Left renal cortex interstitium (tissue), 4 donors: ENCODE results near the gene CEP76. TPM values are rescaled to one million over a fixed set of nuclear protein-coding genes. Genes with fewer than 3 reads are reported as not detected.
"Not testable (repeated sequence)": the region's sequence is repeated elsewhere in the genome, so short reads cannot be mapped to it uniquely, and the experiment has no call there.

ENCODE experiments used
- DNase-seq, 4 donors: peaks; one replicate each; pipeline ENCODE4 v3.0.0-alpha.2; 2013; ENCODE audit warnings: low read depth in 4 of 4, low spot score in 2 of 4, missing footprints in 1 of 4
- polyA plus RNA-seq, 4 donors: library from polyadenylated mRNA; unstranded; fragments of 120-200 nt; gene quantifications; one replicate each; pipeline ENCODE4 v1.2.1, GENCODE V29; 2013; ENCODE audit not compliant: insufficient read length in 4 of 4

CEP76 gene
- polyA plus RNA-seq, 4 donors = 11.2 to 13.0 (median 11.6) TPM

DNA sequence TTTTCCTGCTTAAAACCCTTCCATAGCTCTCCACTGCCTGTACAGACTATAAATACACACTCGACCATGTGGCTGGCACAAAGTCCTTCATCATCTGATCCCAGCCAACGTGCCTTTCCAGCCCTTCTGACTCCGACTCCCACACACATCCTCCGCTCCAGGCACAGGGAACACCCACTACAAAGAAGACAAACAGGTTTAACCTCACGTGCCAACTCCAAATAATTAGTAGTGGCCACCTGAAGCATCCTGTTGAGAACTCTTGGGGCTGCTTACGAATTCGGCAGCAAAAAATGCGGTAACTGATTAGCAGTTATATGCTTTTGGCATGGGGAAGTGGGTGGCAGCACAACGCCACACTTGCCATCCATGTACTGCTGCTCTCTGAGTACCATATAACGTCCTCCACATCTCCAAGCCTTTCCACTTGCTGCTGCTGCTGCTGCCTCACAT, 56.7 kb downstream of the CEP76 start:
- DNase-seq = peak in 1 of 4 donors; percentile 16

DNA sequence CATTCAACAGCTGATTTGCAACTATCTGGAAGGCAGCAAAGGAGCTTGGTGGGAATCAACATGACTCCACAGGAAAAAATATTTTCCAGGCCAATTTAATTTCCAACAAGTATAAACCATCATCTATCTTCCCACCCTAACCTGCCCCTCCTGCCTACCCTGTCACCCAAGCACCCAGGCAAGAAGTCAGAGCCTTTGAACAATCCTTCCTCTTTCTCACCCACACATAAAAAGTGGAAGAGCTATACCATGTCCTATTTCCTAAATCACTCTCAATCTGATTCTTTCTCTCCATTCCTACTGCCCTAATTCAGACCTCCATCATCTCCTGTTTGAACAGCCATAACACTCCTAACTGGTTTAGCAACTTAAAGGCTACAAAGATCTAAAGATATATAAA, 57.3 kb downstream of the CEP76 start:
- DNase-seq = no peak

DNA sequence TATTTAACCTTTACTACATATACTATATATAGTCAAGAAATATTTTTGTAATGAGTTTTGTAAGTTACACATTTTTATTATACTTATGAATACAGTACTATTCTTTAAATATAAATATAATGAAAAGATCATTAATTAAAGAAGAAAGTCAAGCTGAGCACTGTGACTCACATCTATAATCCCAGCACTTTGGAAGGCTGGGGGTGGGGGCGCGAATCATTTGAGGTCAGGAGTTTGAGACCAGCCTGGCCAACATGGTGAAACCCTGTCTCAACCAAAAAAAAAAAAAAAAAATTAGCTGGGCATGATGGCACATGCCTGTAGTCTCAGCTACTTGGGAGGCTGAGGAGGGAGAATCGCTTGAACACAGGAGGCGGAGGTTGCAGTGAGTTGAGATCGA, 58.8 kb downstream of the CEP76 start:
- DNase-seq = not testable (repeated sequence)

DNA sequence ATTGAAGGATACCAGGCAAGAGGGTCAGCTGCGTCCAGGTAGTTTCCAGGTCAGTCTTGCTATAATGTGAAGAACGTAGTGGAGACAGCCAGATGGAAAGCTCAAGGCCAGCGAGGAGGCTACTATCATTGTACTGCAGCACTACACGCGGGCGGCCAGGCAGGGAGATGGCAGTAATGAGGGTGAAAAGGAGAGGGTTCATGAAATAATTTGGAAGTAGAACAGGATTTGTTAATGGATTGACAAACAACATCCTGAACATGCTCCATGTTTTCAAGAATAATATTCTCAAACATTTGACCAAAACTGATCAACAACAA, 61.7 kb downstream of the CEP76 start:
- no peak for DNase-seq

DNA sequence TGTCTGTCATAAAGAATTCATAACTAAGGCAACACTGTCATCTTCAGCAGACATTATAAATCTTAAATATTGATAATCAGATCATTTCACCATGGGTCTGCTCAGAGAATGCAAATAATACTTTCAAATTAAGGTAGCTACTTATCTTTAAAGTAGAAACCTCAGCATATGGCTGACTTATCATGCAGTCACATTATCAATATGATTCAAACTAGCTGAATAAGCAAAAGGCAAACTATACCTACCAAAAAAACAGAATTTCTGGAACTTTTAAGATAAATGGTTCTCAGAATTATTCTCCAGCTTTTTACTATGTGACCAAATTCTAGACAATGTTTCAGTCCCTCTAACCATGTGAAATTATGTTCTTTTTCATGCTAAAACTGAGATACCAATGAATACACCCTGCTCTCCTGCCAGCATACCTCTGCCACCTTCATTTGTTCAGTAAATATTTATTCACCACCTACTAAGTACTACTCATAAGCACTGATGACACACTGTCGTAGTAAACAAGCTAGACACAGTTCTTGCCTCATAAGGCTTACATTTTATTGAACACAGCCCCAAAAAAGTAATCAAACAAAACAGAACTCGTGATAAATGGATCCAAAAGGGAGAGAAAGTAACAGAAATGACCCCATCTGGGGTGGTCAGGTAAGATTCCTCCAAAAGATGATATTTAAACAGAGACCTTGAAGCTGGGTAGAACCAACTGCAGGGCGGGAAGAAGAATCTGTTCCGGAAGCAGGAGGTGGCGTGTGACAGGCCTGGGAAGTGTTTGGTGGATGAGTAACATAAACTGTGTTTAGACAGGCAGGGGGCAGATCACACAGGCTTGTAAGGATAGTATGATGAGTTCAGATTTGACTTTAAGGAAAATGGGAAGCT, 62.3 kb downstream of the CEP76 start:
- DNase-seq = no peak

DNA sequence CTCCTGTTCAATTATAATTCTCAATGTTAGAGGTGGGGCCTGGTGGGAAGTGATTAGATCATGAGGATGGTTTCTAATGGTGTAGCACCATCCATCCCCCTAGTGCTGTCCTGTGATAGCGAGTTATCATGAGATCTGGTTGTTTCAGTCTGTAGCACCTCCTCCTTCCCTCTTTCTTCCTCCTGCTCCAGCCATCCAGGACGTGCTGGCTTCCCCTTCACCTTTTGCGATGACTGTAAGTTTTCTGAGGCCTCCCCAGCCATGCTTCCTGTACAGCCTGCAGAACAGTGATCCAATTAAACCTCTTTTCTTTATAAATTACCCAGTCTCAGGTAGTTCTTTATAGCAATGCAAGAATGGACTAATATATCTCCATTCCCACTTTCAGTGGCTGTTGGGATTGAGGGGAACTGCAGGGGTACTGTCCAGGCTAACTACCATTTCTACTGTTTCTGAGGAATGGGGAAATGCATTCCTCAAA, 63.8 kb downstream of the CEP76 start:
- no peak for DNase-seq

DNA sequence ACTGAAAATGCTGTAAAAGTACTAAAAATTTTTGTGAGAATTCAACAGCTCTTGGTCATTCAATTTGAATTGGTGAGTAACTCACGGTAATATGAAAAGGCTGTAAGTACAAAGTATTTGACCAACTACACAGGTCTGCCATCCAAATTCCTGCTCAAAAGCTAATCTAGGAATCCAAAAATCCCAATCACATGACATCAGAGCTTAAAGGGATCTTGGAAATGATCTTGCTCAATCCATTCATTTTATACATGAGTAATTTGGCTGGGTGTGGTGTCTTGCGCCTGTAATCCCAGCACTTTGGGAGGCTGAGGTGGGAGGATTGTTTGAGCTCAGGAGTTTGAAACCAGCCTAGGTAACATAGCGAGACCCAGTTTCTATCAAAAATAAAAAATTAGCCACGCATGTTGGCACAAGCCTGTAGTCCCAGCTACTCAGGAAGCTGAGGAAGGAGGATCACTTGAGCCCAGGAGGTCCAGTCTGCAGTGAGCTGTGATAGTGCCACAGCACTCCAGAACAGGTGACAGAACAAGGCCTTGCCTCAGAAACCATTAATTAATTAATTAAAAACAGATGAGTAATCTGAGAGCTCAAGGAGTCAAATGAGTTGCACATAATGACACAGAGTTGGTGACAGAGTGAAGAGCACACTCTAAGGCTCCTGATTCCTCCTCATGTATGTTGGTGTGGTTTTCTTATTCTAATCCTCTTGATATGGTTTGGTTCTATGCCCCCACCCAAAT, 64.5 kb downstream of the CEP76 start:
- no peak for DNase-seq

DNA sequence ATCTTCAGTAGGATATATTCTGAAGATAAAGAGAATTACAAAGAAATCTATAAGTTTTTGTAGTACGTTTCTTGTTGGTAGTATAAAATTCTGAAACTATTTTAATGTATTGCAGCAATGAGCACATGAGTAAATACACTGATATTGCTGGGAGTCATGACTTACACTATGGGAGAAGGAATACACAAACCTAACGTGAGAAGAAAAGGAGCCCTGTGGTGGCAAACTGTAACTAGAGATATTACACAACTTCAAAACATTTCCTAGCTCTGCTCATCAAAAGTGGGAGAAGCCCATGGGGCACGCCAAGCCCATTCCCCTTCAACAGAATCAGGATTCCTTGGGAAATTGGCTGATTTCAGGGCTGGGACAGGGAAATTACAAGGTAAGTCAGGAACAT, 65.1 kb downstream of the CEP76 start:
- no peak for DNase-seq

DNA sequence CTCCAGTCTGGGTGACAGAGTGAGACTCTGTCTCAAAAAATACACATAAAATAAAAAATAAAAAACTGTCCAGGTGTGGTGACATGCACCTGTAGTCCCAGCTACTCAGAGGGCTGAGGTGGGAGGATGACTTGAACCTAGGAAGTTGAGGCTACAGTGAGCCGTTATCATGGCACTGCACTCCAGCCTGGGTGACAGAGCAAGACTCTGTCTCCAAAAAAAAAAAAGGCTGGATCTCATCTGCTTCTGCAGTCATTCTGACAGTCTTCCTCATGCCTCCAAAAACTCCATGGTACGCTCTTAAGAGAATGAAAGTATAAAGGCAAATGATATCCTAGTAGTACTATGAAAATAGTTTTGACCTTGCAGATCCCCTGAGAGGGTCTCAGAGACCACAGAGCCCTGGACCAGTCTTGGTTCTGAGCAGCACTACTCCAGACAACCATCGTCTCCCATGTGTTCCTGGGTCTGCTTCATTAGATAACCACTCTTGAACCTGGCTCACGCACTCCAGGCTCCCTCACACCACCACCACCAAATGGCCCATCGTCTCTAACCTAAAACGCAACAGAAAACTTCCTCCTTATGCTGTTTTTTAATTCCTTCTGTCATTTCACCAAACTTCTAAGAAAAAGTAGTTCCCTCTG, 70.6 kb downstream of the CEP76 start:
- DNase-seq = no peak

DNA sequence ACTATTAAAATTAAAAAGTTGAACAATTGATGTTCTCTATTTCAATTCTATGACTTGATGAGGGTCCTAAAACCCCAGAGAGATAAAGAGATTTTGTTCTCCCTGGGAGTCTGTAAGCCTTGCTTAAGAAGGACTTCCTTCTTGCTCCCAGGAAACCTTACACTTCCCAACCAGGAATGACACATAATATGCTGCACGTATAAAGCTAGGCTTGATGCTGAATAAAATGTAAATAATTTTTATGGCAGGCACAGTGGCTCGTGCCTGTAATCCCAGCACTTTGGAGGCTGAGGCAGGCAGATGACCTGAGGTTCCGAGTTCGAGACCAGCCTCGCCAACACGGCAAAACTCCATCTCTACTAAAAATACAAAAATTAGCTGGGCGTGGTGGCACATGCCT, 72.4 kb downstream of the CEP76 start:
- DNase-seq = no peak

DNA sequence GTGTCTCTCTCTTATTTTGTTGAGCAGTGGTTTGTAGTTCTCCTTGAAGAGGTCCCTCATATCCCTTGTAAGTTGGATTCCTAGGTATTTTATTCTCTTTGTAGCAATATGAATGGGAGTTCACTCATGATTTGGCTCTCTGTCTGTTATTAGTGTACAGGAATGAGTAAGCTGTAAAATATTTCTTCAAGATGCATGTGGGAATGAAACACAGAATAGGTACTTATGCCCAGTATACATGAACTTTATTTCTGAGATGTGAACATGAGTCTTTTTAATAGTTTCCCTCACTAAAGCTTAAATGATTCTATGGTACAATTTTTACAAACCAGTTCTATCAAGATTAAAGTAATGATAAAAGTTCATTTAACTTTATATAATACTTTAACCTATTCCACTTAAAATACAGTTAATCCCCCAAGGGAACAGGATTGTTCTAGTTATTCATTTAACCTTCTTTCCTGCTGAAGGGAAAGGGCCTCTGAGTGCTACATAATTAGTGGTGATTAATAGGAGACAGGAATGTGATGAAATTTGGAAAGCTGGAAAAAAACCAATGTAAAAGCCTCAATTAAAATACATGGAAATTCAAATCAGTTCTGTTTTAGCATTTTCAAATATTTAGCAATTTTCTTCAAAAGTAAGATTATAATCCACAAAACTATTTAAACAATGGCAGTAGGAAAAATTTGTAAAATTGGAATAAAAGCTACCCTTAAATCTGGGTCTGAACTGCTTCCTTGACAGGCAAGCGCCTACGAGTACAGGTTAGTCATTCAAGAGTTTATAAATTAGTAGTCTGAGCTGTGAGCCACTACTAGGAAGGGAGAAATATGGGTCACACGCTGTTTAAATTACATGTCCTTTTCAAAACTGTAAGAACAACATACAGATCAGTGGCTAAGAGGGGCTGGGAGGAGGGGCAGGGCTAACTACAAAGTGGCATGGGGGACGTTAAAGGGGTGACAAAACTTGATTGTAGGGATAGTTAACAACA, 73.5 kb downstream of the CEP76 start:
- DNase-seq = no peak

DNA sequence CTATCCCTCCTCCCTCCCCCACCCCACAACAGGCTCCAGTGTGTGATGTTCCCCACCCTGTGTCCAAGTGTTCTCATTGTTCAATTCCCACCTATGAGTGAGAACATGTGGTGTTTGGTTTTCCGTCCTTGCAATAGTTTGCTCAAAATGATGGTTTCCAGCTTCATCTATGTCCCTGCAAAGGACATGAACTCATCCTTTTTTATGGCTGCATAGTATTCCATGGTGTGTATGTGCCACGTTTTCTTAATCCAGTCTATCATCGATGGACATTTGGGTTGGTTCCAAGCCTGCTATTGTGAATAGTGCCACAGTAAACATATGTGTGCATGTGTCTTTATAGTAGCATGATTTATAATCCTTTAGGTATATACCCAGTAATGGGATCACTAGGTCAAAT, 75.3 kb downstream of the CEP76 start:
- not testable (repeated sequence) for DNase-seq

DNA sequence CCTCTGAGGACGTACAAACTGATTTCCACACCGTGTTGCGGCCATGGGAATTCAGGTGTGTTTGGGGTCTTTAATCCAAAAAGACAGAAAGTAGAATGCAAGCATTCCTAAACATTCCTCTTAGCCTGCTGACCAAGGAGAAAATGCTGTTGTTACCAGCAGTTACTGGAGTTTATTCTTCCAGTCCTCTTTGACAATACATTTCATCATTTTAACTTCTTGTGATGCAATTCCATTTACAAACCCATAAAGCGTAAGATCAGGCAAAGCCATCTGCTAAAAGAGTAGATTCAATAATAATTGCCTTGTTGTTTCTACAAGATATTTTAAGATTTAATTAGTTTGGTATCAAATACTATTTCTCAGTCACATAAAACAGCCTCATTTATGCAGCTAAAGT, 77.3 kb downstream of the CEP76 start:
- DNase-seq = no peak

Other genes with a start within 250 kb of the CEP76 start
- gene SPIRE1, start 44.6 kb downstream of the CEP76 start, polyA plus RNA-seq = 10 to 100 TPM; 32.0 to 37.3 (median 32.3) TPM
- 10 to 100 TPM; 73.0 to 79.3 (median 73.9) TPM for gene PSMG2, start 319 bp upstream of the CEP76 start, polyA plus RNA-seq
- 10 to 100 TPM; 41.5 to 64.5 (median 54.1) TPM for gene PTPN2, start 181.5 kb upstream of the CEP76 start, polyA plus RNA-seq
- gene SEH1L, start 245.3 kb upstream of the CEP76 start, polyA plus RNA-seq = 10 to 100 TPM; 37.0 to 43.2 (median 37.8) TPM